NCI-H1105 treated with DMSO at 0.1 percent for 48 hours (cell line): ENCODE data around the gene TPM1.
"Not testable (repeated sequence)": the region's sequence is repeated elsewhere in the genome, so short reads cannot be mapped to it uniquely, and the experiment has no call there.

Experiments
- DNase-seq: peaks from one replicate; lab custom pipeline; 2025; lab: John Stamatoyannopoulos, UW

Gene TPM1

DNA sequence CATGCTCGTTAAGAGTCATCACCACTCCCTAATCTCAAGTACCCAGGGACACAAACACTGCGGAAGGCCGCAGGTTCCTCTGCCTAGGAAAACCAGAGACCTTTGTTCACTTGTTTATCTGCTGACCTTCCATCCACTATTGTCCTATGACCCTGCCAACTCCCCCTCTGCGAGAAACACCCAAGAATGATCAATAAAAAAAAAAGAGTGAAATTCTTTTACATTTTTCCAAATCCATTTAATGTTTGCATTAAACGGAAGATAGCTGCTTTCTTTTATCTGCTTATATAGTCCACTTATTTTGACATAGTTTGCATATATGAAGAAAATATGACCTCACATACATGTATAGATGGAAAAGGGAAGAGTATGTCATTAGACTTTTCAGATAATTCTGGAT lies 57.0 kb downstream of the TPM1 start:
- not testable (repeated sequence) for DNase-seq

DNA sequence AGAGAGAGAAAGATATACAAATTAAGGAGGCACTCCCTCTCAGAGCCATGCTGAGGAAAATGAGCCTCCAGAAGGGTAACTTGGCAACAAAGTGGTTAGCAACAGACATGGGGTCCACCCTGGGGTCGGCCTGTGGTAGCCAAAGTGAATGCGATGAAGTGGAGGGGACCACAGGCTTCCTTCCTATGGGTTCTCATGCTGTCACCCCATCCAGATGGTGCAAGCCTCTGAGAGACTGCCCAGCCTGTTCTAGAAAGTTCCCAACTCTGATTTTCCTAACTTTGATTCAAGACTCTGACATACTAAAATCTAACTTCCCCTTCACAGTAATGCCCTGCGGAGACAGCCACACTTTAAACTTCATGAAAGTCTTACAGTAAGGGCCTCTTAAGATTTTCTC lies 60.9 kb downstream of the TPM1 start:
- no peak for DNase-seq

DNA sequence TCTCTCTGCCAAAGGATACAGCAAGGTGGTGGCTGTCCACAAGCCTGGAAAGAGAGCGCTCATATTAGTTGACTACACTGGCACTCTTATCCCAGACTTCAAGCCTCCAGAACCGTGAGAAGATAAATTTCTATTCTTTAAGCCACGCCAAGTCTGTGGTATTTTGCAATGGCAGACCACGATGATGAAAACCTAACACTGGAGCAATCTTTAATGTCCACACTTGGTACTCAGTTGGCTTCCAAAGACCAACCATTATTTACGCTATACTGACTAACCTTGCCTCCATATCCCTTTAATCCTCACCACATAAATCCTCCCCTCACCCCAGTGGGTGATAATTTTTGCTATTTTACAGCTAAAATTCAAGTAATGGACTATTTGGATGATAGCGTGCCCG lies 62.2 kb downstream of the TPM1 start:
- no peak for DNase-seq

DNA sequence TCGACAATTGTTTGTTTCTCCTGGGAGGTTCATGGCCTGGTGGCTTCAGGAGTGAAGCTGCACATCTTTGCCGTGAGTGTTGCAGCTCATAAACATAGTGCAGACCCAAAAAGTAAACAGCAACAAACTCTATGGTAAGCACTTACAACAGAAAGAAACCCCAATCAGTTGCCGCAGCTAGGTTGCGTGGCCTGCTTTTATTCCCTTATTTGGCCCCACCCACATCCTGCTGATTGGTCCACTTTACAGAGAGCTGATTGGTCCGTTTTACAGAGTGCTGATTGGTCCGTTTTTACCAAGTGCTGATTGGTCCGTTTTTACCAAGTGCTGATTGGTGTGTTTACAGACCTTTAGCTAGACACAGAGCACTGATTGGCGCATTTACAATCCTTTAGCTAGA lies 62.8 kb downstream of the TPM1 start:
- not testable (repeated sequence) for DNase-seq

DNA sequence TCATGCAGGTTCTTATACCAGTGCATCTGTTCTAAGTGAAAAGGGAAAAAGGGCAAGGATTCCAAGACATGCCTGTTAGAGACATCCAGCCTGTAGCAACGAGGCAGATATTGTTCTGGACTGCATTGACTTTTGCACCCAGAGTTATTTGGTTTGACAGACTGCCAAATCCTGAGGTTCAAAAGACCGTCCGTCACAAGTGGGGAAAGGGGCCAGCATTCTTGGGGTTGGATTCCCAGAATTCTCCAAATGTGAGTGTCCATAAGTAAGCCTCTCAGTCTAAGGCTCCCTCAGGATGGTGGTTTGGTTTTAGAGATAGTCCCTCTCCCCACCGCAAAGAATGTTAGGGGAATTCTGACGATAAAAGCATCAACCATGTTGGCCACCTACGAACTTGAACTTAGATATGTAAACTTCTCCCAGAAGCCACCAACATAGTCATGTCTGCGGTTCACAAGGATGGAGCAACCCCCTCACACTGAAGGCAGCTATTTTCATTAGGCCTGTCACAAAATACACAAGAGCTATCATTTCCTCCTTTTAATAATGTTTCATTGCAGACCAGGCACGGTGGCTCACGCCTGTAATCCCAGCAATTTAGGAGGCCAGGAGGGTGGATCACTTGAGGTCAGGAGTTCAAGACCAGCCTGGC lies 65.5 kb downstream of the TPM1 start:
- DNase-seq: no peak

DNA sequence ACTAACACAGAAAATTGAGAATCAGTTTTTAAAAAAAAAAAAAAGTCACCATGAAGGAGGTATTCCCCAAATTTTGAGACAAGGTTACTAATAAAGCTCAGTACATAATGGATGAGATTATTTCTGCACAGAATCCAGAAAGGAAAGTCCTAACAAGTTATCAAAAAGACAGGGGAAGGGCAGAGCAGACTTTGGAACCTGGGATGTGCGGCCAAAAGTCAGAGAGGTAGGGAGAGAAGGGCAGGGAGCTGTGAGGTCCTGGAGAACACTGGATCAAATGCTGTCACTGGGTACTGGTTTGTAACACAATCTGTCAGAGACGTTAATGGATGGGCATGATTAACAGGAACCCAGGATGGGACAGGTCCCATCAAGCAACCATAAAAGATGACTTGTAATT lies 67.0 kb downstream of the TPM1 start:
- no peak for DNase-seq

DNA sequence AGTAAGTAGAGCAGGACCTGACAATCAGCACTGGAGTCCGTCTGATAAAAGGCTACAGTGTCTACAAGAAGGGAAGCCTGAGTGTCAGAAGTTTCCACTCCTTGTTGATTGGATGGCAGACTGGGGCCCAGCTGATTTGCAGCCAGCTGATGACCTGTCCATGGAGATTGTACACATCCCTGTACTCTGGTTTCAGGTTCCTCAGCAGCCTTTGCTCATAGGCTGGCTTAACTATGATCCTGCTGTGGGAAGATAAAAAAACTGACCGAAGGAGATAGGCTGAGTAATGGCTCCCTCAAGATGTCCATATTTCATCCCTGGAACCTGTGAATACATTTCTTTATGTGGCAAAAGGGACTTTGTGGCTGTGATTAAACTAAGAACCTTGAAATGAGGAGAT lies 67.4 kb downstream of the TPM1 start:
- DNase-seq: no peak

DNA sequence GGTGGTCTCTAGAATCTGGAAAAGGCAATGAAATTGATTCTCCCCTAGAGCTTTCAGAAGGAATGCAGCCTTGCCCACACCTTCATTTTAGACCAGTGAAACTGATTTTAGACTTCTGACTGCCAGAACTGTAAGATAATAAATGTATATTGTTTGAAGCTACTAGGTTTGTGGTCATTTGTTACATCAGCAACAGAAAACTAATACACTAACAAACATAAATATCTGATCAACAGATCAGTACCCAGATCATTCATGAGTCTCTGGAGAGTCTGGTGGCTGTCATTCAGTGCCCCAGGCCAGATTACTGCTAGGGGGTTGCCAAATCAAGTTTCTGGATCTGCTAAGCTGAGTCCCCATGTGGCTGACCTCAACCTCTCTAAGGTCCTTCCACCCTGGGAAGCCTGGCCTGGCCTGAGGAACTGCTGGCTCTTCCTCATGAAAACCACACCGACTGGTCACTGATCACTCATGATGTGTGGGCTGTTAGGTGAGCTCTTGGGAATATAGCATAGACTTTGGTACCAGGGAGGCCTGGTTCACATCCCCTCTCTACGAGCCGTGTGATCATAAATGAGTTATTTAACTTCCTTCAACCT lies 68.0 kb downstream of the TPM1 start:
- no peak for DNase-seq

DNA sequence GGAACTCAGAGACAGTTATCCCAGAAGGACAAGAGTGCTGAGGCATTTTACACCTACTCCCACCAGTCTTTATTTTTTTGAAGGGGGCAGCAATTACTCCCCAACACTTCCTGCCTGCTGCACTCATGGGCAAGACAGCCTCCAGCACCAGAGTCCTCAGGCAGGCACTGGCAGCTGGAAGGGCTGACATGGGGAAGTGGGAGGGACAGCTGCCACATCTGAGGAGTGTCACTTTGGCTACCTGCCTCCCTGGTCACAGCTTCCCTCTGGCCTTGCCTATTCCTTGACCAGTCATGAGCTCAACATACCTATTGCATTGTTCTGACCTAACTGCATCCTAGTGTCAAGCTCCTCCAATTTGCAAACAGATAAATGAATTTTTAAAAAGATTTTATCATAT lies 68.9 kb downstream of the TPM1 start:
- no peak for DNase-seq

DNA sequence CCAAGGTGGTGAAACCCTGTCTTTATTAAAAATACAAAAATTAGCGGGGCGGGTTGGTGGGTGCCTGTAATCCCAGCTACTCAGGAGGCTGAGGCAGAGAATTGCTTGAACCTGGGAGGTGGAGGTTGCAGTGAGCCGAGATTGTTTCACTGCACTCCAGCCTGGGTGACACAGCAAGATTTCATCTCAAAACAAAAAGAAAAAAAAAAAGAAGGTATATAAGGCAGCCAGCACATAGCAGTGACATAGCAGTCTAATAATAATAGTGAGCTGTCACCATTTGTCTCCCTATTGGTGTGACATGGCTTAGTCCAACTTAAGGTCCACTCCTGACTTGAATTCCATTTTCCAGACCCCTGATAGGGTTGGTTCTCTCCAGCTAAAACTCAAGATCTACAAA lies 70.3 kb downstream of the TPM1 start:
- no peak for DNase-seq

DNA sequence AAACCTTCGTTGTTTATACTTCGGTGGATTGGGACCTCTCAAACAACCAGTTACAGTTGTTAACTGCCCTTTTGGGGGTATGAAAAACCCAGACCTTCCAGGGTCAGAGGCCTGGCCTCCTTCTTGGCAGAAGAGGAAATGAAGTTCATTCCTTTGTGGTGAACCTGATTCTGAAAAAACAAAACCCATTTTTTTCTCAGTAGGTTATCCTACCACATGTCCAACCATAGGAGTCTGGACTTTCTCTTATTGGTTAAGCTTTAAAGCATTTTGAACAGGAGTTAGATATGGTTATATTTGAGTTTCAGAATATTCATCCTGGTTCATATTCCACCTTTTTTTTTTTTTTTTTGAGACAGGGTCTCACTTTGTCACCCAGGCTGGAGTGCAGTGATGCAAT lies 71.9 kb downstream of the TPM1 start:
- no peak for DNase-seq
